Thoracic aorta (tissue), 2 donors: Measurements from ENCODE around the gene RAB3A. TPM values are rescaled to one million over a fixed set of nuclear protein-coding genes. Genes with fewer than 3 reads are reported as not detected.

Source experiments
- ATAC-seq: fragments of 150-250 bp; one replicate; pipeline ENCODE4 v1.8.0; 2017; ENCODE audit warnings: low read depth; ENCODE audit not compliant: insufficient number of reproducible peaks, low FRiP score
- DNase-seq: peaks from one replicate; pipeline ENCODE4 v3.0.0-alpha.2; 2020; ENCODE audit warnings: low spot score
- H3K27ac ChIP-seq, 2 donors: fragments of 200-600 bp; sonication (generic); 1 replicate in 1 of 2; 2 replicates in 1 of 2; pipeline ENCODE4 v1.5.1; 2016; ENCODE audit warnings: mild to moderate bottlenecking in 2 of 2, moderate library complexity in 2 of 2
- H3K27me3 ChIP-seq: fragments of 200-600 bp; sonication (generic); replicated peaks from 2 replicates; pipeline ENCODE4 v1.6.0; 2016; ENCODE audit warnings: mild to moderate bottlenecking; ENCODE audit not compliant: insufficient read depth
- H3K36me3 ChIP-seq: fragments of 200-600 bp; sonication (generic); one replicate; pipeline ENCODE4 v1.5.1; 2016
- H3K4me1 ChIP-seq, 2 donors: fragments of 200-600 bp; sonication (generic); 1 replicate in 1 of 2; 2 replicates in 1 of 2; pipeline versions ENCODE4 v1.5.1 to v1.6.0; 2016; ENCODE audit warnings: low read depth in 2 of 2, mild to moderate bottlenecking in 1 of 2; ENCODE audit not compliant: control insufficient read depth in 1 of 2
- H3K4me3 ChIP-seq: fragments of 200-600 bp; sonication (generic); 2 replicates; pipeline ENCODE4 v1.5.1; 2016; ENCODE audit warnings: mild to moderate bottlenecking
- H3K9me3 ChIP-seq: fragments of 200-600 bp; sonication (generic); 2 replicates; pipeline ENCODE4 v1.5.1; 2016
- total RNA-seq, 2 donors: library from RNA; depleted of rRNA; stranded (reverse); fragments of >200 nt; gene quantifications; one replicate each; pipeline versions ENCODE4 v1.1.0 to v1.2.3, GENCODE V29; 2016
- TF ChIP-seq, protein P1 (sequence below): fragments of 200-600 bp; sonication (generic); IDR thresholded peaks from one replicate; pipeline ENCODE4 v1.5.1; 2019; ENCODE audit warnings: antibody characterized with exemption

Gene RAB3A
- total RNA-seq, 2 donors from 2014 or later: 1.9 TPM; not detected in 1

DNA sequence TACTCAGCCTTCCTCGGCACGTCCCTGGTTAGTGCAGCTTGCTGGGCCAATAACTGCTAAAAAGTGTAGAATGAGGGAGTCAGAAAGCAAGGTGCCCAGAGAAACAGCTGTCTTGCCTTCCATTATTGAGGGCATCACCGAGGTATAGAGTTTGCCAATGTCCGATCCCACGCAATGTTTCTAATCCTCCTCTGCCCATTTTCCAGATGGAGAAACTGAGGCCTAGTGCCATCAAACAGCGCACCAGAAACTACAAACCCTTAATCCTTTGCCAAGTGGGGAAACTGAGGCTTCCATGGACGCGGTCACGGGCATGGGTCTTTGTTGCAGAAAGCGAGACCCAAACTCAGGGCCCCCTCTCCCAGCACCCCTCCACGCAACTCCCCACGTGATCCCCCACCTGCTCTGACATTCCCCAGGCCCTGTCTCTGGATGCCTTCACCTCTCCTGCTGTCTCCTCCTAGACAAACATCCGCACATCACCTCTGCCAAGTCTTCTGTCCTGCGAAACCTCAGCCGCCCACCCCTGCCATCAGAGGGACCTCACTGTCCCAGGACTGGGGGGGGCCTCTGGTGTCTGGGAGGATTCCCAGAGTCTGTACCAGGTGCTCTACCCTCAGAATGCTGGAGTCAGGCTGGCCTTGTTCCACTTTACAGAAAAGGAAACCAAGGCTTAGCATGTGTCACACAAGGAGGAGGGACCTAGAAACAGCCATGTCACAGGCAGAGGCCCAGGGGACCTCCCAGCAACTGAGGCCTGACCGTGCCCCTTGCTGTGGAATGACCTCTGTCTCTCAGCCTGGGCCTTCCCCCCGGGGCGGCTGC is 23.3 kb upstream of the RAB3A start:
- Histone ChIP-seq H3K36me3 (no peaks in the 10 kb centered on the region), H3K4me1 (peaks cover 9 to 28% of the 10 kb centered on the region in 2 donors), H3K27ac (no peak overlapping the region), H3K4me3 (no peak overlapping the region), H3K9me3 (no peaks in the 10 kb centered on the region), H3K27me3 (peaks cover 19% of the 10 kb centered on the region)
- no peak for DNase-seq
- ATAC-seq: no peak
- TF ChIP-seq, protein P1, sequence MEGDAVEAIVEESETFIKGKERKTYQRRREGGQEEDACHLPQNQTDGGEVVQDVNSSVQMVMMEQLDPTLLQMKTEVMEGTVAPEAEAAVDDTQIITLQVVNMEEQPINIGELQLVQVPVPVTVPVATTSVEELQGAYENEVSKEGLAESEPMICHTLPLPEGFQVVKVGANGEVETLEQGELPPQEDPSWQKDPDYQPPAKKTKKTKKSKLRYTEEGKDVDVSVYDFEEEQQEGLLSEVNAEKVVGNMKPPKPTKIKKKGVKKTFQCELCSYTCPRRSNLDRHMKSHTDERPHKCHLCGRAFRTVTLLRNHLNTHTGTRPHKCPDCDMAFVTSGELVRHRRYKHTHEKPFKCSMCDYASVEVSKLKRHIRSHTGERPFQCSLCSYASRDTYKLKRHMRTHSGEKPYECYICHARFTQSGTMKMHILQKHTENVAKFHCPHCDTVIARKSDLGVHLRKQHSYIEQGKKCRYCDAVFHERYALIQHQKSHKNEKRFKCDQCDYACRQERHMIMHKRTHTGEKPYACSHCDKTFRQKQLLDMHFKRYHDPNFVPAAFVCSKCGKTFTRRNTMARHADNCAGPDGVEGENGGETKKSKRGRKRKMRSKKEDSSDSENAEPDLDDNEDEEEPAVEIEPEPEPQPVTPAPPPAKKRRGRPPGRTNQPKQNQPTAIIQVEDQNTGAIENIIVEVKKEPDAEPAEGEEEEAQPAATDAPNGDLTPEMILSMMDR: no peak

DNA sequence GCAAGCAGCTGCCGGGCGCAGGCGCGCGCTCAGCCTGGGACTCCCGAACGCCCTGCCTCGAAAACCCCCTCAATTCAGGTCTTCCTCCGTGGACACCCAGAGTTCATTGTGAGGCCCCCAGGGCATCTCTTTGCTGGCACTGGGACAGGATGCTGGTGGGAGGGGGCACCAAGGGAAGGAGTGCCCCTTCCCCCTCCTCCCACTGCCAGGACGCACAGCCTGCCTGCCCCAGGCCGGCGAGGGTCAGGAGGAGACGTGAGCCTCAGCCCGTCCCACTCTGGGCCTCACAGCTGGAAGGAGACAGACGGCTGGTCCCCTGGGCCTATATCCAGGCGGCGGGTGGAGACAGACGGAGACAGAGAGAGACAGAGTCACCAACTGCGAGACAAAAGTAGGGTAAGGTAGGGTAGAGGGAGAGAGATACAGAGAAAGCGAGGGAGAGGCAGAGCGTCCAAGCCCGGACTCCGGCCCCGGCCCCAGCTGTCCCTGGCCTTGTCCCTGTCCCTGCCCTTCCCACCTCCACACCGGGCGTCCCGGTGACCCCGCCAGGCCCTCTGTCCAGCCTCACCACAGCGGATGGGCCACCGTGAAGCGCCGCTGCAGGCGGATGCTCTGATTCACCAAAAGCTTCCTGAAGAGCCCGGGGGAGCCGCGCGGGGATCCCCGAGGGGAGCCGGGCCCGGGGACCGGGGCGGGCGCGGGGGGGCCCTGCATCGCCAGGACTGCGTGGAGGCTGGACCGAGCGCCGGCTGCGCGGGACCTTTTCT is 22.0 kb upstream of the RAB3A start, which contains the start of gene PDE4C:
PDE4C (minus strand) TSS at position 737 of the 767 bp plus-strand sequence; CDS start at position 714, 23 bp downstream.
- TF ChIP-seq, protein P1: no peak
- Histone ChIP-seq H3K36me3 (no peaks in the 10 kb centered on the region), H3K27ac (no peak within 1 kb of the TSS), H3K4me1 (peaks cover 9 to 28% of the 10 kb centered on the region in 2 donors), H3K27me3 (peaks cover 19% of the 10 kb centered on the region), H3K9me3 (no peaks in the 10 kb centered on the region), H3K4me3 (peak within 1 kb of the TSS; percentile 28)
- ATAC-seq: no peak
- DNase-seq: no peak

DNA sequence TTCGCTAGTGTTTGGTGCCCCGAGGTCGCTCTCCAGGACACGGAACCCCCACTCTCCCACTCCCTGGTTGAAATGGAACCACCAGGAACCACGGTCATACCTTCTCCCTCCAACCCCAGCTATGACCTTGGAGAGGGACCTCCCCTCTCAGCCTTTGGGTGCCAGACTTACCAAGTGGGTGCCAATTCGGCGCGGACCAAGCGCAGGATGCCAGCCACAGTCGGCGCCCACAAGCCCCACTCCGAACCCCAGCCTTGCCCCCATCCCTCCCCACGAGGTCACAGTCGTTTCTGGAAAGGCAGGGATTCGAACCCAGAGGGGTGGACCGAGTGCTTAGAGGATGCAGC is 21.5 kb upstream of the RAB3A start:
- ATAC-seq: no peak
- Histone ChIP-seq H3K36me3 (no peaks in the 10 kb centered on the region), H3K4me1 (peaks cover 9 to 28% of the 10 kb centered on the region in 2 donors), H3K27me3 (peaks cover 19% of the 10 kb centered on the region), H3K27ac (no peak overlapping the region), H3K9me3 (no peaks in the 10 kb centered on the region), H3K4me3 (no peak overlapping the region)
- TF ChIP-seq, protein P1: no peak
- no peak for DNase-seq

DNA sequence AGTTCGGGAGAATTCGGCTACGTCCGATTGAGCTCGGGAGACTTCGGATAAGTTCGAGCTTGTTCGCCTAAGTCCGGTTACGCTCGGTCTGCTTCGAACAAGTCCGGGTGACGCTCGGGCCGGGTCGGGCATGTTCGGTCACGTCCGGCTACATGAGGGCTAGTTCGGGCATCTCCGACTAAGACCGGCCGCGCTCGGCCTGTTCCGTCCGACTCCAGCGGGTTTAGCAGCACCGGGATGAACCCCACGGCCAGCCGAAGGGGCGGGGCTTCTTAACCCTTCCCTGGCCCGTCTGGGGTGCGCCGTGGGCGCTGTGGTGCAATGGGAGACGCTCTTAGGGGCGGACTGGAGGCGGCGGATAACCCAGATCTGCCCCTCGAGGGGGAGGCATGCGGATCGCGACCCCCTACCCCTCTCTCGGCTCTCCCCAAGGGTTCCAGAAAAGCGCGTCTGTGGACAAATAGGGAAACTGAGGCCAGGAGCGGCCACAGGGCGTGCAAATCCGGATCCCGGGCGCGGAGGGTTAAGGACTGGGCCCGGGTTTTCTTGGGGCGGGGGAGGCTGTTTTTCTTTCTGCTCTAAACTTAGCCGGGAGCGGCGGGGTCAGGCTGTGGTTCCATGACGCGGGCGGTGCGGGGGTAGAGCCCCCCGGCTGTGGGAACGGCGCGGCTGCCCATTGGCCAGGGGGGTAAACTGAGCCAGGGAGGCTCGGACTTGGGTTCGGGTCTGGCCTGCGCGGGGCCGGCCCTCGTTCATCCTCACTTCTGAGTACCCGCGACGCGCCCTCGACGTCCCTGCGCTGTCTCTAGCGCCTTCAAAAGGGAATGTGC is 20.9 kb upstream of the RAB3A start:
- no peak overlapping the region for H3K27ac ChIP-seq
- TF ChIP-seq, protein P1: no peak

More for the DNA sequence above, 20.9 kb upstream of the RAB3A start:
- Histone ChIP-seq H3K4me1 (peaks cover 9 to 28% of the 10 kb centered on the region in 2 donors), H3K36me3 (no peaks in the 10 kb centered on the region), H3K9me3 (no peaks in the 10 kb centered on the region), H3K4me3 (peak overlapping the region; percentile 70), H3K27me3 (peaks cover 19% of the 10 kb centered on the region)
- ATAC-seq: peak; percentile 96
- peak; percentile 95 for DNase-seq
